ENCODE measurements around the gene SLC5A5.
A peak's percentile ranks its signal among the peaks of the same experiment; 100 is the strongest.

The SLC5A5 gene

DNA sequence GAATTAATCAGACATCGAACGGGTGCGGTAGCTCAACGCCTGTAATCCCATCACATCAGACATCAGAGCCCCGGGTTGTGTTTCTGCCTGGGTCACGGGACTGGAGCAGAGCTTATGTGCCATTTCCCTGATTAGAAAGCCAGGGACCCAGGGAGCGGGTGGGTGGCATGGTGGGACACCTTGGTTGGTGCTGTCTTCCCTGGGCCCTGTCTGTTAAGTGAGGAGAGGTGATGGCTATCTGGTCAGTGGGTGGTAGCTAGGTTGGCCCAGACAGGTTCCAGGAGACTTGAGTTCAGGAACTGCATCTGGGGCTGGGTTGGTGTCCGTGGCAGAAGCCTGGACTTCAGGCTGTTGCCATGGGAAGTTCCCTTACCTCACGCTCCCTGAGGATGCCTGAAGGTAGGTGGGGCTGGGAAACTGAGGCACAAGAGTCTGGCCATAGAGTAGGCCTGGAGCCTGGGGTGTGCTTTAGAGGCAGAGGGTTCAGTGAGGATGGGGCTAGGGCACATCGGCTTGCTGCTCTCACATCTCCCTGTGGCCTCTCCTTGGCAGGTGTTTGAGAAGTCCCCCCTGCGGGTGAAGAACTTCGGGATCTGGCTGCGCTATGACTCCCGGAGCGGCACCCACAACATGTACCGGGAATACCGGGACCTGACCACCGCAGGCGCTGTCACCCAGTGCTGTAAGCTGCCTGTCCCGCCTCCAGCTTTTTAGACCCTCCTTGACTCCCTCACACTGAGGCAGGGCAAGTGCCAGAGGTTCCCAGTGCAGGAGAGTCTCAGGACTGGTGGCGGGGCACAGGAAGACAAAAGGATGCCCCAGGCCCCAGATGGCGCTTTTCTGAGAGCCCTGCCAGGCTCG lies 10.0 kb upstream of the SLC5A5 start:
- H3K27ac ChIP-seq, result peak overlapping the region; percentile 98
- TF ChIP-seq CTCF (conservative IDR thresholded peaks at IDR 0.05), result no peak

DNA sequence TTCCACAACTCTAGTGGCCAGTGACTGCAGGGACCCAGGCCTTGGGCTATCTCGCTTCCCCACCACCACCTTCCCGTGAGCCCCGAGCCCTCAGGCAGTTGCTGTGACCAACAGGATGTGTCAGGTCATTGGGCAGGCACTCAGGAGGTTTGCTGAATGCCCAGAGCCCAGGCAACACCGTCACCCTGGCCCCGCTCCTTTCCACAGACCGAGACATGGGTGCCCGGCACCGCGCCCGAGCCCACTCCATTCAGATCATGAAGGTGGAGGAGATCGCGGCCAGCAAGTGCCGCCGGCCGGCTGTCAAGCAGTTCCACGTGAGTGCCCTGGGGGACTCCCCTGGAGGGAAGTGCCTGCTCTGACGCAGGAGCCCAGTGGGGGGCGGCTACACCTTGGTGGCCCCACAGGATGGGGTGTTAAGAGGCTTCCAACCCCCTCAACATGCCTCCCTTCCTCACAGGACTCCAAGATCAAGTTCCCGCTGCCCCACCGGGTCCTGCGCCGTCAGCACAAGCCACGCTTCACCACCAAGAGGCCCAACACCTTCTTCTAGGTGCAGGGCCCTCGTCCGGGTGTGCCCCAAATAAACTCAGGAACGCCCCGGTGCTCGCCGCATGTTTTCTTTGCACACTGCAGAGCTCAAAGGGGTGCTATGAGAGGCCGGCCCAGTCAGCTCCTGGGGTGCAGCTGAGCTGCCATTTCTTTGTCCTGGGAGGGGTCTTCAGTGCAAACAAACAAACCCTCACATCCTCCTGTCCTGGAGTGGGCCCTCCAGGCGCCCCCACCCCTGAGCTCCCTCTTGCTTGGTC lies 8.8 kb upstream of the SLC5A5 start:
- no peak for TF ChIP-seq CTCF (conservative IDR thresholded peaks at IDR 0.05)
- peak overlapping the region; percentile 98 for H3K27ac ChIP-seq

DNA sequence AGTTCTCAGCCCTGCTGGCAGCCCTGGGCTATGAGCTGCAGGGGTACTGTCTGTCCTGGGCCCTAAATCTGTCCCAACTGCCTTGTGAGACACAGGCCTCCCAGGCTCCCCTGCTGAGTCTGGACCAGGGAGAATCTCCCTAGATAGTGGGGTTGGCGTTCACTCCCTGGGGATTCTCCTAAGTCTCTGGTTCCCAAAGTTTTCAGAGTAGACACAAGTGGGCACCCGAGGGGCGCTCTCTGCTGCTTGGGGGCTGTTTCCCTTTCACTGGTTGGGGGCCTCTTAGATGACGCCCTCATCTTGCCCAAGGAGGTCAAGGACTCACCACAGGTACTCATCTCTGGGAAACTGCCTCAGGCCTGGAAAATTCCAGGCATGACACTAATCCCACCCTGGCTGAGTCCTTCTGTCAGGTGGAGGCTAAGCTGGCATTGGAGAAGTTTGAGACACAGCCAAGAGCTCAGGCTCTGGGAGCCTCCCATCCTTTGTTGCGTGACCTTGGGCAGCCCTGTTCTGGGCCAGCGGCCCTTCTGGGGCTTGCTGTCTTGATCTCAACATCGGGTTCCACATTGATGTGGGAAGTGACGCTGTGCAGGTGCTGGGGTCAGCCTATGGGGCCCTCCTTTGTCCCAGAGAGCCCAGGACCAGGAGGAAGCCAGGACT lies 8.1 kb upstream of the SLC5A5 start:
- no peak for TF ChIP-seq CTCF (conservative IDR thresholded peaks at IDR 0.05)
- H3K27ac ChIP-seq, result peak overlapping the region; percentile 98

DNA sequence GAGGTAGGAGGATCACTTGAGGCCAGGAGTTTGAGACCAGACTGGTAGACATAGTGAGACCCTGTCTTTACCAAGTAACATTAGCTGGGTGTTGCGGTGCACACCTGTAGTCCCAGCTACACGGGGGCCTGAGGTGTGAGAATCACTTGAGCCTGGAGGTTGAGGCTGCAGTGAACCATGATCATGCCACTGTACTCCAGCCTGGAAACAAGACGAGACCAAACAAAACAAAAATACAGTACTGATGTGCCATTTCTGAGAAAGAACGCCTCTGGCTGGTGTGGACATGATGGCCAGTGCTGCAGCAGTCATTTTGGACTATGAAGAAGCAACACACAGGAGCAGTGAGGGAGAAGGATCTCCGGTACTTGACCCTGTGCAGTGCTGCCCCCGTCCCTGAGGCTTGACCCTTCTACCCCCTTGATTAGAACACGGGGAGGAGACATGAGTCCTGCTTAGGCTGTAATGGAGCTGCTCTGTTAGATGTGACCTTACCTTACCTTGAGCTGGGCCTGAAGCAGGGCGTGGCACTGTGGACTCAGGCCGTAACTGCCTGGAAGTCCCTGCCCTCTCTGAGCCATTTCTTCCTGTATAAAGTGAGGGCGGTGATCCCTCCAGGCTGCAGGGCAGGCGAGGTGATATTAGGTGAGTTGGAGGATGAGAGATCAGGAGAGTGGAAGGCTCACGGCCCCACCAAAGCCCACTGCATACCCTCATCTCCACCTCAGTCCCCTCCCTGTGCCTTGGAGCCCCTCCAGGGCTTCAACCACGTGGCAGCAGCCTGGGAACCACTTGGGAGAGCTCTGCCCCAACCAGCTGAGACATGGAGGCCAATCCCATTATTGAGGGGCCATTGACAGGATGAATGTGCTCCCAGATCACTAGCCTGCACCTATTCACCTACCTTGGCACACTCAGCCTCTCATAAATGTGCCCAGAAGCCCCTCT lies 6.1 kb upstream of the SLC5A5 start:
- peak overlapping the region; percentile 98 for H3K27ac ChIP-seq
- no peak for TF ChIP-seq CTCF (conservative IDR thresholded peaks at IDR 0.05)

DNA sequence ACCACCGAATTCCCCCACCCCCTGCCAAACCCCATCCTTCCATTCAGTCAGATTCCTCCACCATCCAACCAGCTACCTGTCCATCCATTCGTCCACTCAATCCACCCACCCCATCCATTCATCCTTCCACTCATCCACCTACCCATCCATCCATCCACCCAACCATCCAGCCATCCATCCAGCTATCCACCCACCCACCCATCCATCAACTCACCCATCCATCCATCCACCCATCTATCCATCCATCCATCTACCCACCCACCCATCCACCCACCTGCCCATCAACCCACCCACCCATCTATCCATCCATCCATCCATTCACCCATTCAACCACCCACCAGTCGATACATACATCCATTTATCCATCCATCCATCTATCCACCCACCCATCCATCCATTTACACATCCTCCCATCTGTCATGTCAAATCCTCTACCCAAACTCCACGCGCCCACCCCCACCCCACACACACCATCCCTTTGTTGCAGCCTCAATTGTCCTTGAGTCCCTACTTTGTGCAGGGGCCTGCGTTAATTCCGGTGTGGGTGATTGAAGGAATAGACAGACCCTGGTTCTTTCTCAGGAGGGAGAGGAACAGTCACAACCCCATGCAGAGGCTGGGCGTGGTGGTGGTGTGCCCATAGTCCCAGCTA lies 5.3 kb upstream of the SLC5A5 start:
- peak overlapping the region; percentile 98; the same call in 1 of the 2 replicates for H3K27ac ChIP-seq

More for the DNA sequence above, 5.3 kb upstream of the SLC5A5 start:
- TF ChIP-seq CTCF (conservative IDR thresholded peaks at IDR 0.05), result no peak
